A673 (cell line): ENCODE data around the gene IRAK4. TPM values are rescaled to one million over a fixed set of nuclear protein-coding genes. Genes with fewer than 3 reads are reported as not detected.

ENCODE experiments used
- BruUV-seq: library from RNA; stranded (reverse); fragments of 400-500 nt; replicated peaks from 2 replicates; lab custom pipeline; 2021; lab: Mats Ljungman, UMichigan
- CTCF ChIA-PET: fragments of 300-600 bp; sonication (Branson Sonifier 250); formaldehyde crosslinking; loops from one replicate; lab custom pipeline; 2022; ENCODE audit warnings: antibody characterized with exemption; lab: Charles Lee
- POLR2A ChIA-PET: fragments of 300-600 bp; sonication (Branson Sonifier 250); formaldehyde crosslinking; loops from one replicate; lab custom pipeline; 2022; ENCODE audit warnings: antibody characterized with exemption; ENCODE audit not compliant: low non-redundant PET; lab: Charles Lee
- DNase-seq: peaks from one replicate; pipeline ENCODE4 v3.0.0-alpha.2; 2015; ENCODE audit warnings: low spot score
- H3K27ac ChIP-seq: fragments of 200-600 bp; sonication (generic); 2 replicates; pipeline ENCODE4 v1.5.1; 2016; ENCODE audit warnings: mixed run types, low read depth, mild to moderate bottlenecking, mixed read lengths, antibody characterized with exemption, low read length; ENCODE audit not compliant: poor library complexity, severe bottlenecking
- H3K27me3 ChIP-seq: fragments of 200-600 bp; sonication (generic); replicated peaks from 2 replicates; pipeline ENCODE4 v1.6.1; 2017; ENCODE audit warnings: mixed run types, low read depth, mild to moderate bottlenecking, mixed read lengths, antibody characterized with exemption, low read length; ENCODE audit not compliant: insufficient read depth, poor library complexity
- H3K36me3 ChIP-seq: fragments of 200-600 bp; sonication (generic); 2 replicates; pipeline ENCODE4 v1.6.1; 2016; ENCODE audit warnings: mixed run types, mild to moderate bottlenecking, mixed read lengths, antibody characterized with exemption, low read length; ENCODE audit not compliant: insufficient read depth, poor library complexity, severe bottlenecking
- H3K4me1 ChIP-seq: fragments of 200-600 bp; sonication (generic); 2 replicates; pipeline ENCODE4 v1.6.1; 2017; ENCODE audit warnings: mixed run types, mild to moderate bottlenecking, mixed read lengths, antibody characterized with exemption, low read length; ENCODE audit not compliant: insufficient read depth, poor library complexity, severe bottlenecking
- H3K4me3 ChIP-seq: fragments of 200-600 bp; sonication (generic); 2 replicates; pipeline ENCODE4 v1.5.1; 2016; ENCODE audit warnings: low read depth, mixed run types, mild to moderate bottlenecking, mixed read lengths, low read length; ENCODE audit not compliant: poor library complexity, severe bottlenecking
- H3K9me3 ChIP-seq: fragments of 200-600 bp; sonication (generic); 2 replicates; pipeline ENCODE4 v1.6.1; 2016; ENCODE audit warnings: mixed run types, low read depth, mild to moderate bottlenecking, mixed read lengths, antibody characterized with exemption, low read length; ENCODE audit not compliant: poor library complexity, severe bottlenecking
- EZH2 ChIP-seq: fragments of 200-600 bp; sonication (generic); IDR thresholded peaks from 2 replicates; pipeline ENCODE4 v1.6.1; 2017; ENCODE audit warnings: borderline replicate concordance, low read depth, mild to moderate bottlenecking, mixed read lengths, antibody characterized with exemption, low read length; ENCODE audit not compliant: poor library complexity, severe bottlenecking
- intact Hi-C: fragments of 100-400 bp; cut with micrococcal nuclease; formaldehyde crosslinking; loops from one replicate; pipeline ENCODE4 v1.10.0; 2022; ENCODE audit not compliant: unreplicated experiment
- total RNA-seq: library from RNA; stranded (reverse); gene quantifications from 2 replicates; pipeline ENCODE4 v1.2.3, GENCODE V29; 2021
- TF ChIP-seq, protein P1 (sequence below): fragments of 300-800, 200-600 bp; sonication (generic); conservative IDR thresholded peaks from 2 replicates; pipeline ENCODE4 v1.5.1; 2017; ENCODE audit warnings: low read depth, mild to moderate bottlenecking, antibody characterized with exemption, low read length, moderate library complexity, mixed read lengths

Gene IRAK4
- total RNA-seq, 1 experiment from 2014 or later, result 11.3 TPM

- Histone ChIP-seq H3K4me3 (no peak overlapping the region), H3K36me3 (peaks cover 6% of the 10 kb centered on the region), H3K9me3 (no peaks in the 10 kb centered on the region), H3K4me1 (no peaks in the 10 kb centered on the region), H3K27ac (no peak overlapping the region), H3K27me3 (no peaks in the 10 kb centered on the region)
- CTCF ChIA-PET, result no interaction called here
- TF ChIP-seq, protein P1, sequence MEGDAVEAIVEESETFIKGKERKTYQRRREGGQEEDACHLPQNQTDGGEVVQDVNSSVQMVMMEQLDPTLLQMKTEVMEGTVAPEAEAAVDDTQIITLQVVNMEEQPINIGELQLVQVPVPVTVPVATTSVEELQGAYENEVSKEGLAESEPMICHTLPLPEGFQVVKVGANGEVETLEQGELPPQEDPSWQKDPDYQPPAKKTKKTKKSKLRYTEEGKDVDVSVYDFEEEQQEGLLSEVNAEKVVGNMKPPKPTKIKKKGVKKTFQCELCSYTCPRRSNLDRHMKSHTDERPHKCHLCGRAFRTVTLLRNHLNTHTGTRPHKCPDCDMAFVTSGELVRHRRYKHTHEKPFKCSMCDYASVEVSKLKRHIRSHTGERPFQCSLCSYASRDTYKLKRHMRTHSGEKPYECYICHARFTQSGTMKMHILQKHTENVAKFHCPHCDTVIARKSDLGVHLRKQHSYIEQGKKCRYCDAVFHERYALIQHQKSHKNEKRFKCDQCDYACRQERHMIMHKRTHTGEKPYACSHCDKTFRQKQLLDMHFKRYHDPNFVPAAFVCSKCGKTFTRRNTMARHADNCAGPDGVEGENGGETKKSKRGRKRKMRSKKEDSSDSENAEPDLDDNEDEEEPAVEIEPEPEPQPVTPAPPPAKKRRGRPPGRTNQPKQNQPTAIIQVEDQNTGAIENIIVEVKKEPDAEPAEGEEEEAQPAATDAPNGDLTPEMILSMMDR, result no peak
- TF ChIP-seq EZH2, result no peak
- intact Hi-C loops, result loop anchor here (10.0 kb wide), 1 partner anchor 383 kb away; no protein-coding TSS in a partner anchor
- POLR2A ChIA-PET, result no interaction called here
- no peak for DNase-seq
- BruUV-seq, result no TSS peak
Measured at GRCh38 chr12:43737646-43738045, 21.1 kb upstream of the IRAK4 start.

GRCh38 chr12:43740511-43741100 is 18.1 kb upstream of the IRAK4 start:
- Histone ChIP-seq H3K27me3 (no peaks in the 10 kb centered on the region), H3K4me1 (no peaks in the 10 kb centered on the region), H3K9me3 (no peaks in the 10 kb centered on the region), H3K36me3 (peaks cover 6% of the 10 kb centered on the region), H3K4me3 (no peak overlapping the region), H3K27ac (no peak overlapping the region)
- no TSS peak for BruUV-seq
- ChIA-PET POLR2A (no interaction called here), CTCF (no interaction called here)
- intact Hi-C loops, result no loop called here
- DNase-seq, result no peak
- TF ChIP-seq, protein P1, result no peak
- no peak for TF ChIP-seq EZH2

DNA sequence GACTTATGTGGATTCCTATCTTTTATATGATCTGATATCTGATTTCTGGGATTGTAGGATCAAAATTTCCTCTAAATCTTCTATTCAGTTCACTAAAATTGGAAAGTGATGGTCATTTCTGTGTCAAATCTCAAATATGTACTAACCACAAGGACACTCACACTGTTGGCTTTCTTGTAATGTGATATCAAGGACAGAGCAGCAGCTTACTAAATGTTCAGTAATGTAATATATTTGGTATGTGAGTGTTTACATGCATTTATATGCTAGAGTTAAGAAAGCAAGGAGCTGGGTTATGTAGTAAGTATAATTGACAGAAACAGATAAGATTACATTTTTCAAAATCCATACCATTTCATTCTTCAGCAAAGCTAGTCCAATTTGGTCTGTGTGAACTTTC is 16.6 kb upstream of the IRAK4 start:
- ChIA-PET POLR2A (no interaction called here), CTCF (no interaction called here)
- Histone ChIP-seq H3K4me3 (no peak overlapping the region), H3K36me3 (peaks cover 6% of the 10 kb centered on the region), H3K4me1 (no peaks in the 10 kb centered on the region), H3K27me3 (no peaks in the 10 kb centered on the region), H3K9me3 (no peaks in the 10 kb centered on the region), H3K27ac (no peak overlapping the region)
- intact Hi-C loops, result no loop called here
- no TSS peak for BruUV-seq
- DNase-seq, result no peak
- TF ChIP-seq, protein P1, result no peak
- no peak for TF ChIP-seq EZH2
